Measurements from ENCODE around the gene NRXN2. TPM values are rescaled to one million over a fixed set of nuclear protein-coding genes. Genes with fewer than 3 reads are reported as not detected.
A peak's percentile ranks its signal among the peaks of the same experiment; 100 is the strongest.

The NRXN2 gene
- total and polyA plus RNA-seq, 2 of the 13 experiments (the other 11 are each of a cell fraction or from before 2014, with no cell fraction given) = not detected

- no peak overlapping the region for H3K9ac ChIP-seq (ENCODE audit: insufficient read depth, low read depth, low read length)
- no peaks in the 10 kb centered on the region for H3K9me3 ChIP-seq (ENCODE audit: low read length)
- no CpG with 5 or more reads among the region's 3 CpGs for WGBS (ENCODE audit: low lambda C conversion rate)
- ATAC-seq (no peak), DNase-seq (ENCODE audit: low spot score) (no peak), FAIRE-seq (no peak)
- TF ChIP-seq ZNF639 (CRISPR knock-in tag; conservative IDR thresholded peaks at IDR 0.05) = no peak
- POLR2A ChIA-PET = no interaction called here
- no peak overlapping the region for H2AFZ ChIP-seq (ENCODE audit: low read length)
- H3K4me2 ChIP-seq (ENCODE audit: low read depth, low read length) = no peak overlapping the region
- no peak overlapping the region for H3K27ac ChIP-seq (ENCODE audit: extremely low read length, insufficient read depth, low read length)
- CTCF ChIA-PET (ENCODE audit: low intra/inter-chr PET ratio, low total read pairs) = no interaction called here
- intact Hi-C loops (cut with micrococcal nuclease; ENCODE audit: unreplicated experiment) = no loop called here
- peaks cover 3 to 52% of the 10 kb centered on the region in 2 experiments; a peak in 4 of 5 replicates for H3K27me3 ChIP-seq (ENCODE audit: control insufficient read depth in 1 of 2, insufficient read depth in 2 of 2, low read length in 2 of 2)
- H4K20me1 ChIP-seq (ENCODE audit: insufficient read depth, low read length) = no peaks in the 10 kb centered on the region
- BruUV-seq (replicated peaks) = no TSS peak
- in situ Hi-C loops (cut with HindIII; ENCODE audit: extremely low pct_ligation_motif_present, low pct_unique_long_range_greater_than_20kb) = no loop called here
- H3K36me3 ChIP-seq (replicated peaks in 1 of 2; ENCODE audit: control insufficient read depth in 1 of 2, insufficient read depth in 2 of 2, low read length in 2 of 2) = no peaks in the 10 kb centered on the region
- no peaks in the 10 kb centered on the region for H3K79me2 ChIP-seq (ENCODE audit: insufficient read depth, low read length)
- H3K4me1 ChIP-seq (ENCODE audit: insufficient read depth, low read length) = peaks cover 31% of the 10 kb centered on the region
- H3K4me3 ChIP-seq (replicated peaks in 1 of 3; ENCODE audit: insufficient read depth in 1 of 3, low read depth in 2 of 3, low read length in 3 of 3) = no peak overlapping the region
Measured at GRCh38 chr11:64721359-64721699, 1.7 kb downstream of the NRXN2 start.

GRCh38 chr11:64720640-64721358, 2.2 kb downstream of the NRXN2 start:
- Histone ChIP-seq H3K4me3 (replicated peaks in 1 of 3; ENCODE audit: insufficient read depth in 1 of 3, low read depth in 2 of 3, low read length in 3 of 3) (no peak overlapping the region), H3K27ac (ENCODE audit: extremely low read length, insufficient read depth, low read length) (no peak overlapping the region), H2AFZ (ENCODE audit: low read length) (no peak overlapping the region), H3K4me2 (ENCODE audit: low read depth, low read length) (no peak overlapping the region), H3K4me1 (ENCODE audit: insufficient read depth, low read length) (peaks cover 25% of the 10 kb centered on the region), H4K20me1 (ENCODE audit: insufficient read depth, low read length) (no peaks in the 10 kb centered on the region), H3K9me3 (ENCODE audit: low read length) (no peaks in the 10 kb centered on the region), H3K36me3 (replicated peaks in 1 of 2; ENCODE audit: control insufficient read depth in 1 of 2, insufficient read depth in 2 of 2, low read length in 2 of 2) (no peaks in the 10 kb centered on the region), H3K27me3 (ENCODE audit: control insufficient read depth in 1 of 2, insufficient read depth in 2 of 2, low read length in 2 of 2) (peaks cover 4 to 55% of the 10 kb centered on the region in 2 experiments; a peak in 4 of 5 replicates), H3K79me2 (ENCODE audit: insufficient read depth, low read length) (no peaks in the 10 kb centered on the region), H3K9ac (ENCODE audit: insufficient read depth, low read depth, low read length) (no peak overlapping the region)
- WGBS (ENCODE audit: low lambda C conversion rate) = 0% methylated on average over 6 of the region's 12 CpGs
- TF ChIP-seq EP300 (IDR thresholded peaks at IDR 0.05; ENCODE audit: low read depth in 2 of 2, low read length in 2 of 2) (no peak), EP300 (CRISPR knock-in tag; IDR thresholded peaks at IDR 0.05; ENCODE audit: borderline replicate concordance) (no peak), MNT (IDR thresholded peaks at IDR 0.05) (peak; percentile 97)
- ChIA-PET CTCF (ENCODE audit: low intra/inter-chr PET ratio, low total read pairs) (no interaction called here), POLR2A (no interaction called here)
- intact Hi-C loops (cut with micrococcal nuclease; ENCODE audit: unreplicated experiment) = no loop called here
- no peak for FAIRE-seq
- no peak for ATAC-seq
- BruUV-seq (replicated peaks) = no TSS peak
- no peak for DNase-seq (ENCODE audit: low spot score)
- in situ Hi-C loops (cut with HindIII; ENCODE audit: extremely low pct_ligation_motif_present, low pct_unique_long_range_greater_than_20kb) = no loop called here
